H1 (cell line): ENCODE data around the gene SHMT2. TPM values are rescaled to one million over a fixed set of nuclear protein-coding genes. Genes with fewer than 3 reads are reported as not detected.

Experiments
- CTCF ChIA-PET: fragments of 300-600 bp; sonication (Branson Sonifier 250); formaldehyde crosslinking; loops from one replicate; lab custom pipeline; 2021; ENCODE audit not compliant: partially characterized antibody; lab: Charles Lee
- POLR2A ChIA-PET: fragments of 300-600 bp; sonication (Branson Sonifier 250); formaldehyde crosslinking; loops from one replicate; lab custom pipeline; 2021; ENCODE audit warnings: inconsistent platforms; ENCODE audit not compliant: partially characterized antibody; lab: Charles Lee
- DNase-seq, 2 experiments: peaks; one replicate each; pipeline versions ENCODE4 v3.0.0 to v3.0.0-alpha.2; 2010 to 2022; ENCODE audit warnings: low spot score in 2 of 2, low read depth in 1 of 2, mixed read lengths in 1 of 2
- FAIRE-seq: peaks from 2 replicates; lab custom pipeline; 2011; peaks lifted over from hg19 to GRCh38; lab: Jason Lieb, UNC
- H2AFZ ChIP-seq: 2 replicates; pipeline ENCODE4 v1.8.1; 2012; ENCODE audit warnings: low read length, inconsistent platforms
- H2AK5ac ChIP-seq: 2 replicates; pipeline ENCODE4 v1.6.1; 2013; ENCODE audit warnings: low read depth, low read length
- H2BK120ac ChIP-seq: replicated peaks from 2 replicates; pipeline ENCODE3; 2013; ENCODE audit warnings: low read depth, low read length, inconsistent platforms
- H2BK12ac ChIP-seq: 2 replicates; pipeline ENCODE4 v1.6.1; 2013; ENCODE audit warnings: low read depth, low read length
- H2BK15ac ChIP-seq: 2 replicates; pipeline ENCODE4 v1.6.1; 2013; ENCODE audit warnings: low read length
- H2BK20ac ChIP-seq: 2 replicates; pipeline ENCODE4 v1.6.1; 2013; ENCODE audit warnings: low read length
- H2BK5ac ChIP-seq: 2 replicates; pipeline ENCODE4 v1.6.1; 2013; ENCODE audit warnings: low read depth, low read length
- H3K14ac ChIP-seq: 2 replicates; pipeline ENCODE4 v1.6.1; 2013; ENCODE audit warnings: inconsistent platforms; ENCODE audit not compliant: insufficient read length
- H3K18ac ChIP-seq: 2 replicates; pipeline ENCODE4 v1.6.1; 2013; ENCODE audit warnings: low read length; ENCODE audit errors: extremely low read depth
- H3K23ac ChIP-seq: 2 replicates; pipeline ENCODE4 v1.6.1; 2013; ENCODE audit warnings: inconsistent platforms; ENCODE audit not compliant: insufficient read length
- H3K23me2 ChIP-seq: 2 replicates; pipeline ENCODE4 v1.6.1; 2013; ENCODE audit warnings: low read depth, low read length
- H3K27ac ChIP-seq: 2 replicates; pipeline ENCODE4 v1.6.1; 2011; ENCODE audit warnings: low read depth, low read length, inconsistent platforms
- H3K27me3 ChIP-seq, 4 experiments: replicated peaks in 1 of 4; 1 replicate in 1 of 4; 2 replicates in 3 of 4; pipeline versions ENCODE4 v1.6.1 to v1.8.1; 2011 to 2013; ENCODE audit warnings: low read length in 3 of 4, mild to moderate bottlenecking in 3 of 4, inconsistent platforms in 2 of 4, mixed read lengths in 2 of 4, moderate library complexity in 1 of 4; ENCODE audit not compliant: control insufficient read depth in 3 of 4, insufficient read depth in 3 of 4; ENCODE audit errors: extremely low read depth in 1 of 4
- H3K36me3 ChIP-seq, 4 experiments: 2 replicates each; pipeline versions ENCODE4 v1.6.1 to v1.8.1; 2011 to 2013; ENCODE audit warnings: mild to moderate bottlenecking in 4 of 4, low read length in 3 of 4, moderate library complexity in 2 of 4, control low read depth in 1 of 4, inconsistent platforms in 1 of 4; ENCODE audit not compliant: insufficient read depth in 4 of 4, control insufficient read depth in 2 of 4
- H3K4ac ChIP-seq: replicated peaks from 2 replicates; pipeline ENCODE3; 2013; ENCODE audit warnings: low read length, low read depth, mixed read lengths, inconsistent platforms; ENCODE audit not compliant: insufficient read length
- H3K4me1 ChIP-seq, 4 experiments: replicated peaks in 1 of 4; 1 replicate in 1 of 4; 2 replicates in 3 of 4; pipeline versions ENCODE4 v1.6.1 to v1.8.1; 2011 to 2013; ENCODE audit warnings: low read length in 3 of 4, inconsistent platforms in 2 of 4, mixed read lengths in 1 of 4; ENCODE audit not compliant: insufficient read depth in 4 of 4, control insufficient read depth in 3 of 4
- H3K4me2 ChIP-seq, 2 experiments: 2 replicates each; pipeline versions ENCODE4 v1.6.1 to v1.8.1; 2011 to 2013; ENCODE audit warnings: low read depth in 2 of 2, low read length in 2 of 2, control low read depth in 1 of 2, inconsistent platforms in 1 of 2, mild to moderate bottlenecking in 1 of 2; ENCODE audit not compliant: insufficient read depth in 1 of 2
- H3K4me3 ChIP-seq, 4 experiments: fragments of 200-600, 300-600 bp in 1 of 4; sonication (generic), shearing (Covaris generic), sonication (Bioruptor Twin) in 1 of 4; 2 replicates each; pipeline versions ENCODE4 v1.5.1 to v1.8.1; 2011 to 2016; ENCODE audit warnings: low read length in 4 of 4, low read depth in 3 of 4, control low read depth in 2 of 4, inconsistent platforms in 2 of 4, mild to moderate bottlenecking in 2 of 4, mixed read lengths in 1 of 4, moderate library complexity in 1 of 4; ENCODE audit not compliant: insufficient read depth in 2 of 4; ENCODE audit errors: extremely low read depth in 1 of 4
- H3K56ac ChIP-seq: replicated peaks from 2 replicates; pipeline ENCODE3; 2013; ENCODE audit warnings: low read depth, mild to moderate bottlenecking, mixed read lengths, low read length, inconsistent platforms; ENCODE audit not compliant: insufficient read length
- H3K79me1 ChIP-seq: 2 replicates; pipeline ENCODE4 v1.6.1; 2013; ENCODE audit warnings: low read depth, low read length, control low read depth
- H3K79me2 ChIP-seq, 2 experiments: 2 replicates each; pipeline versions ENCODE4 v1.6.1 to v1.8.1; 2012 to 2013; ENCODE audit warnings: low read length in 2 of 2, mild to moderate bottlenecking in 2 of 2, inconsistent platforms in 1 of 2; ENCODE audit not compliant: insufficient read depth in 2 of 2, control insufficient read depth in 1 of 2
- H3K9ac ChIP-seq, 4 experiments: replicated peaks in 1 of 4; 1 replicate in 1 of 4; 2 replicates in 3 of 4; pipeline versions ENCODE4 v1.6.1 to v1.8.1; 2011 to 2013; ENCODE audit warnings: low read depth in 3 of 4, low read length in 3 of 4, control low read depth in 2 of 4, mild to moderate bottlenecking in 2 of 4, moderate library complexity in 2 of 4, inconsistent platforms in 1 of 4; ENCODE audit errors: extremely low read depth in 1 of 4
- H3K9me3 ChIP-seq, 2 experiments: 2 replicates each; pipeline versions ENCODE4 v1.6.1 to v1.8.1; 2012 to 2013; ENCODE audit warnings: mild to moderate bottlenecking in 2 of 2, moderate library complexity in 2 of 2, control low read depth in 1 of 2, inconsistent platforms in 1 of 2, low read depth in 1 of 2, low read length in 1 of 2, mixed read lengths in 1 of 2; ENCODE audit not compliant: insufficient read depth in 2 of 2
- H4K20me1 ChIP-seq, 2 experiments: replicated peaks in 1 of 2; 2 replicates each; pipeline versions ENCODE3 to v1.8.1; 2011 to 2013; ENCODE audit warnings: inconsistent platforms in 2 of 2, low read length in 2 of 2, mild to moderate bottlenecking in 1 of 2; ENCODE audit not compliant: insufficient read depth in 2 of 2, control insufficient read depth in 1 of 2
- H4K5ac ChIP-seq: 2 replicates; pipeline ENCODE4 v1.6.1; 2013; ENCODE audit warnings: low read length, low read depth, mixed read lengths, inconsistent platforms; ENCODE audit not compliant: insufficient read length
- H4K8ac ChIP-seq: 2 replicates; pipeline ENCODE4 v1.8.0; 2013; ENCODE audit warnings: mild to moderate bottlenecking, moderate library complexity, low read length, inconsistent platforms; ENCODE audit not compliant: insufficient read depth; ENCODE audit errors: extremely low read depth
- H4K91ac ChIP-seq: replicated peaks from 2 replicates; pipeline ENCODE3; 2013; ENCODE audit warnings: low read length, mixed read lengths, inconsistent platforms; ENCODE audit not compliant: insufficient read length
- GABPA ChIP-seq: IDR thresholded peaks from 2 replicates; pipeline ENCODE4 v1.6.1; 2011; ENCODE audit warnings: mild to moderate bottlenecking, low read length, moderate library complexity, borderline replicate concordance; ENCODE audit not compliant: insufficient read depth
- KDM5A ChIP-seq: fragments of 200-600 bp; IDR thresholded peaks from 2 replicates; pipeline ENCODE4 v1.7.1; 2012; ENCODE audit warnings: mild to moderate bottlenecking, low read length, inconsistent platforms, mixed read lengths
- RAD21 ChIP-seq, 2 experiments: IDR thresholded peaks in 1 of 2; conservative IDR thresholded peaks in 1 of 2; 2 replicates each; pipeline ENCODE4 v1.6.1; 2011; ENCODE audit warnings: low read depth in 2 of 2, low read length in 2 of 2, improper control_type of control experiment in 1 of 2, inconsistent platforms in 1 of 2, mild to moderate bottlenecking in 1 of 2, moderate library complexity in 1 of 2
- RXRA ChIP-seq: IDR thresholded peaks from 2 replicates; pipeline ENCODE4 v1.6.1; 2011; ENCODE audit warnings: low read depth, mild to moderate bottlenecking, low read length, moderate library complexity; ENCODE audit not compliant: insufficient read depth
- SAP30 ChIP-seq: fragments of 300-600 bp; sonication (generic); IDR thresholded peaks from 2 replicates; pipeline ENCODE4 v1.7.1; 2012; ENCODE audit warnings: low read length, moderate library complexity, mild to moderate bottlenecking, inconsistent platforms; ENCODE audit not compliant: insufficient read depth, insufficient replicate concordance
- SIRT6 ChIP-seq: IDR thresholded peaks from one replicate; pipeline ENCODE4 v1.7.1; 2012; ENCODE audit warnings: low read length, inconsistent platforms
- SP1 ChIP-seq: IDR thresholded peaks from 2 replicates; pipeline ENCODE4 v1.6.1; 2011; ENCODE audit warnings: low read depth, low read length
- SRF ChIP-seq: IDR thresholded peaks from 2 replicates; pipeline ENCODE4 v1.6.1; 2011; ENCODE audit warnings: mild to moderate bottlenecking, low read depth, low read length, moderate library complexity
- SUZ12 ChIP-seq: fragments of 200-600 bp; sonication (generic); IDR thresholded peaks from 2 replicates; pipeline ENCODE4 v1.6.1; 2012; ENCODE audit warnings: mild to moderate bottlenecking, inconsistent platforms, low read length, moderate library complexity, mixed read lengths
- TAF1 ChIP-seq: IDR thresholded peaks from 2 replicates; pipeline ENCODE4 v1.6.1; 2011; ENCODE audit warnings: mild to moderate bottlenecking, low read depth, low read length
- WGBS, 2 experiments: shearing (Covaris generic) in 1 of 2; methylation state at CpG; one replicate each; pipeline versions ENCODE4 v1.1.6 to v1.1.7; 2013 to 2015; ENCODE audit warnings: low lambda C conversion rate in 2 of 2, mixed read lengths in 2 of 2, inconsistent platforms in 1 of 2, low coverage in 1 of 2, missing lambda C conversion rate in 1 of 2; ENCODE audit not compliant: insufficient replicate concordance in 2 of 2, insufficient coverage in 1 of 2, insufficient read length in 1 of 2; ENCODE audit errors: extremely low coverage in 1 of 2, missing lambda C conversion rate in 1 of 2; 5-methylcytosine and 5-hydroxymethylcytosine counted together
- polyA plus RNA-seq, 7 experiments: library from polyadenylated mRNA; depleted of rRNA in 3 of 7; stranded (reverse) in 5 of 7; unstranded in 2 of 7; fragments of >200 nt in 5 of 7; fragments of 200-250 nt in 2 of 7; gene quantifications; 1 replicate in 5 of 7; 2 replicates in 1 of 7; 4 replicates in 1 of 7; pipeline versions ENCODE4 v1.2.1 to v1.2.3, GENCODE V29; 2011 to 2013; ENCODE audit warnings: missing spikeins in 2 of 7, mixed read lengths in 2 of 7
- total RNA-seq: library from RNA; stranded (reverse); fragmentation: NEBNext Ultra II Directional; extraction: Animal tissue kit (Norgen Biotek cat#: 25700); gene quantifications from 2 replicates; pipeline ENCODE4 v1.2.1, GENCODE V29; 2021
- TF ChIP-seq, protein P1 (sequence below): IDR thresholded peaks from 2 replicates; pipeline ENCODE4 v1.6.1; 2012; ENCODE audit warnings: inconsistent platforms
- TF ChIP-seq, protein P2 (sequence below): IDR thresholded peaks from 2 replicates; pipeline ENCODE4 v1.6.1; 2011; ENCODE audit warnings: low read depth, mild to moderate bottlenecking, low read length; ENCODE audit not compliant: insufficient read depth

Gene SHMT2
- total and polyA plus RNA-seq, 2 of the 8 experiments (the other 6 are each of a cell fraction or from before 2014, with no cell fraction given), result 274 to 520 TPM

DNA sequence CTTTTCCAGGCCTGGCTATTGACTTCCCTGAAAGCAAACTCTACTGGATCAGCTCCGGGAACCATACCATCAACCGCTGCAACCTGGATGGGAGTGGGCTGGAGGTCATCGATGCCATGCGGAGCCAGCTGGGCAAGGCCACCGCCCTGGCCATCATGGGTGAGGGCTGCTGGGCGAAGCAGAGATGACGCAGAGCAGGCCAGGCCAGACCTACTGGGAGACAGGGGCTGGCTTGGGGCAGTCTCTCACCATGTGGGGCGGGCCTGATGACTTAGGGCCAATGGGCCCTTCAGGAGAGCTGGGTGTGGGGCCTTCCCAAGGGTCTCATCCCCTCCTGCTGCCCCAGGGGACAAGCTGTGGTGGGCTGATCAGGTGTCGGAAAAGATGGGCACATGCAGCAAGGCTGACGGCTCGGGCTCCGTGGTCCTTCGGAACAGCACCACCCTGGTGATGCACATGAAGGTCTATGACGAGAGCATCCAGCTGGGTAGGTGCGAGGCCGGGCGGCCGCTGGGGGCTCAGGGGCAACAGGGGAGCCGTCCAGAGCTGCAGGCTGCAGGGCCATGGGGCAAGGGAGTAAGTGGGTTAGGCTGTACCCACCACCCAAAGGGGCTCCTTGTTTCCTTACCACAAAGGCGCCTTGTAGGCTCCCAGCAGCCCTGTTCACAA, 49.1 kb upstream of the SHMT2 start:
- H3K56ac ChIP-seq, result no peak overlapping the region
- H3K27ac ChIP-seq, result no peak overlapping the region
- CTCF ChIA-PET, result interaction anchor here (1.0 to 21.9 kb wide), 11 partner anchors 4 to 63 kb away, joined by 3 to 389 read pairs (median 3); partner anchors contain the start of gene LRP1
- H3K9me3 ChIP-seq, result no peaks in the 10 kb centered on the region
- H2AFZ ChIP-seq, result no peak overlapping the region
- no peak overlapping the region for H3K9ac ChIP-seq
- no peak overlapping the region for H3K23ac ChIP-seq
- FAIRE-seq (no peak), DNase-seq (no peak)
- no peak overlapping the region for H2AK5ac ChIP-seq
- H2BK12ac ChIP-seq, result no peak overlapping the region
- H4K5ac ChIP-seq, result no peak overlapping the region
- POLR2A ChIA-PET, result interaction anchor here (0.7 to 4.6 kb wide), 13 partner anchors 8 to 59 kb away, joined by 3 to 15 read pairs (median 4); partner anchors contain the start of genes LRP1-AS and SHMT2
- H2BK20ac ChIP-seq, result no peak overlapping the region
- no peak overlapping the region for H3K14ac ChIP-seq
- H2BK15ac ChIP-seq, result no peak overlapping the region
- no peak overlapping the region for H3K4ac ChIP-seq
- no peaks in the 10 kb centered on the region for H3K23me2 ChIP-seq
- H2BK5ac ChIP-seq, result no peak overlapping the region
- no peaks in the 10 kb centered on the region; a peak in 1 of 7 replicates for H3K4me1 ChIP-seq
- H3K79me2 ChIP-seq, result no peaks in the 10 kb centered on the region
- no peaks in the 10 kb centered on the region for H3K79me1 ChIP-seq
- H2BK120ac ChIP-seq, result no peak overlapping the region
- no peak overlapping the region for H3K18ac ChIP-seq
- H3K4me3 ChIP-seq, result no peak overlapping the region
- H4K20me1 ChIP-seq, result peaks cover 9 to 21% of the 10 kb centered on the region in 2 experiments
- no peak overlapping the region for H4K91ac ChIP-seq
- 92% methylated on average over 20 of the region's 20 CpGs; no CpG with 5 or more reads in 1 of the 2 experiments for WGBS, 2 experiments
- no peak overlapping the region for H3K4me2 ChIP-seq
- no peak overlapping the region for H4K8ac ChIP-seq
- no peaks in the 10 kb centered on the region for H3K27me3 ChIP-seq
- H3K36me3 ChIP-seq, result peaks cover 48 to 76% (median 71%) of the 10 kb centered on the region in 4 experiments
- TF ChIP-seq SIRT6, result no peak
- TF ChIP-seq TAF1, result no peak
- TF ChIP-seq, protein P1, sequence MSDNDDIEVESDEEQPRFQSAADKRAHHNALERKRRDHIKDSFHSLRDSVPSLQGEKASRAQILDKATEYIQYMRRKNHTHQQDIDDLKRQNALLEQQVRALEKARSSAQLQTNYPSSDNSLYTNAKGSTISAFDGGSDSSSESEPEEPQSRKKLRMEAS, result no peak
- no peak for TF ChIP-seq RAD21 (IDR thresholded peaks at IDR 0.05 in 1 of 2, conservative IDR thresholded peaks at IDR 0.05 in 1 of 2; ENCODE audit: low read depth in 2 of 2, low read length in 2 of 2)
- TF ChIP-seq GABPA, result no peak
- TF ChIP-seq KDM5A, result no peak
- TF ChIP-seq SUZ12, result no peak
- no peak for TF ChIP-seq SAP30
- TF ChIP-seq RXRA, result no peak
- TF ChIP-seq, protein P2, sequence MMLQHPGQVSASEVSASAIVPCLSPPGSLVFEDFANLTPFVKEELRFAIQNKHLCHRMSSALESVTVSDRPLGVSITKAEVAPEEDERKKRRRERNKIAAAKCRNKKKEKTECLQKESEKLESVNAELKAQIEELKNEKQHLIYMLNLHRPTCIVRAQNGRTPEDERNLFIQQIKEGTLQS, result no peak
- no peak for TF ChIP-seq SRF
- TF ChIP-seq SP1, result no peak
